Adrenal gland (tissue), 5 donors: Measurements from ENCODE around the gene TACC2.

ENCODE experiments used
- POLR2A ChIP-seq, 2 donors: fragments of 450-650 bp; IDR thresholded peaks; one replicate each; pipeline ENCODE4 v1.6.1; 2017; ENCODE audit warnings: antibody characterized with exemption in 2 of 2, mild to moderate bottlenecking in 2 of 2, moderate library complexity in 1 of 2
- TF ChIP-seq, protein P1 (sequence below), 6 experiments: fragments of 450-650 bp in 4 of 6; fragments of 200-600 bp in 2 of 6; sonication (generic) in 1 of 6; IDR thresholded peaks; 1 replicate in 5 of 6; 2 replicates in 1 of 6; pipeline versions ENCODE4 v1.5.1 to v1.8.0; 2016 to 2021; ENCODE audit warnings: antibody characterized with exemption in 6 of 6, mild to moderate bottlenecking in 2 of 6, moderate library complexity in 1 of 6
- donor health status: DM: no; HTN: no; CAD: no.

DNA sequence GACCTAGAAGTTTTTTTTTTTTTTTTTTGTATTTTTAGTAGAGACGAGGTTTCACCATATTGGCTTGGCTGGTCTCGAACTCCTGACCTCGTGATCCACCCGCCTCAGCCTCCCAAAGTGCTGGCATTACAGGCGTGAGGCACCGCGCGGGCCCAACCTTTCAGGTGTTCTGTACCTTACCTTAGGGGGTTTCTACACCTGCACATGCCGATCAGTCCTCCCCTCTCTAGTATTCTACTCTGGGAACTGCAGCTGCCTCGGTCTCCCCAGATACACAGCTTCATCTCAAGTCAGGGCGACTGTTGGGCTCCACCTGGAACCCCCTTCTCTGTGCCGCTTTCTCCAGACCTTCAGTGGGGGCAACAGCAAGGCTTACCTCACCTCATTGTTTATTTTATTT is 79.9 kb downstream of the TACC2 start:
- no peak for TF ChIP-seq POLR2A (IDR thresholded peaks at IDR 0.05)
- TF ChIP-seq, protein P1, sequence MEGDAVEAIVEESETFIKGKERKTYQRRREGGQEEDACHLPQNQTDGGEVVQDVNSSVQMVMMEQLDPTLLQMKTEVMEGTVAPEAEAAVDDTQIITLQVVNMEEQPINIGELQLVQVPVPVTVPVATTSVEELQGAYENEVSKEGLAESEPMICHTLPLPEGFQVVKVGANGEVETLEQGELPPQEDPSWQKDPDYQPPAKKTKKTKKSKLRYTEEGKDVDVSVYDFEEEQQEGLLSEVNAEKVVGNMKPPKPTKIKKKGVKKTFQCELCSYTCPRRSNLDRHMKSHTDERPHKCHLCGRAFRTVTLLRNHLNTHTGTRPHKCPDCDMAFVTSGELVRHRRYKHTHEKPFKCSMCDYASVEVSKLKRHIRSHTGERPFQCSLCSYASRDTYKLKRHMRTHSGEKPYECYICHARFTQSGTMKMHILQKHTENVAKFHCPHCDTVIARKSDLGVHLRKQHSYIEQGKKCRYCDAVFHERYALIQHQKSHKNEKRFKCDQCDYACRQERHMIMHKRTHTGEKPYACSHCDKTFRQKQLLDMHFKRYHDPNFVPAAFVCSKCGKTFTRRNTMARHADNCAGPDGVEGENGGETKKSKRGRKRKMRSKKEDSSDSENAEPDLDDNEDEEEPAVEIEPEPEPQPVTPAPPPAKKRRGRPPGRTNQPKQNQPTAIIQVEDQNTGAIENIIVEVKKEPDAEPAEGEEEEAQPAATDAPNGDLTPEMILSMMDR (IDR thresholded peaks at IDR 0.05): no peak
